HAP-1 (cell line): ENCODE measurements around the gene DOCK8.

Experiments
- DNase-seq, 2 experiments: peaks; one replicate each; pipeline ENCODE4 v3.0.0-alpha.2; 2016 to 2020; ENCODE audit warnings: low spot score in 2 of 2
- H3K27me3 ChIP-seq: fragments of 250-450 bp; sonication (Bioruptor Pico); 2 replicates; pipeline ENCODE4 v1.5.1; 2020; ENCODE audit warnings: low read depth, mild to moderate bottlenecking, moderate library complexity
- H3K36me3 ChIP-seq: fragments of 250-450 bp; sonication (Bioruptor Pico); replicated peaks from 2 replicates; pipeline ENCODE4 v1.5.1; 2020; ENCODE audit warnings: mild to moderate bottlenecking
- H3K4me1 ChIP-seq: fragments of 250-450 bp; sonication (Bioruptor Pico); 2 replicates; pipeline ENCODE4 v1.5.1; 2020; ENCODE audit warnings: mild to moderate bottlenecking
- H3K4me3 ChIP-seq: fragments of 250-450 bp; sonication (Bioruptor Pico); 2 replicates; pipeline ENCODE4 v1.5.1; 2020; ENCODE audit warnings: mild to moderate bottlenecking, moderate library complexity
- H3K9me3 ChIP-seq: fragments of 250-450 bp; sonication (Bioruptor Pico); 2 replicates; pipeline ENCODE4 v1.5.1; 2020; ENCODE audit warnings: mild to moderate bottlenecking, moderate library complexity
- in situ Hi-C: fragments of 300-500 bp; cut with MboI; formaldehyde crosslinking; loops from 3 replicates; pipeline ENCODE4 v1.14.3; 2020; ENCODE audit warnings: low sequenced_read_pairs, inconsistent platforms, mixed read lengths

DOCK8 gene

GRCh38 chr9:237858-238345 lies 23.2 kb downstream of the DOCK8 start:
- no peak for DNase-seq
- Histone ChIP-seq H3K27me3 (peaks cover 7% of the 10 kb centered on the region; the same call in 1 of the 2 replicates), H3K4me3 (no peak overlapping the region), H3K9me3 (no peaks in the 10 kb centered on the region), H3K4me1 (no peaks in the 10 kb centered on the region), H3K36me3 (no peaks in the 10 kb centered on the region)
- in situ Hi-C loops: no loop called here

GRCh38 chr9:242461-243080 lies 27.9 kb downstream of the DOCK8 start:
- in situ Hi-C loops: no loop called here
- Histone ChIP-seq H3K36me3 (no peaks in the 10 kb centered on the region), H3K9me3 (no peaks in the 10 kb centered on the region), H3K4me3 (no peak overlapping the region), H3K27me3 (peaks cover 7% of the 10 kb centered on the region; the same call in 1 of the 2 replicates), H3K4me1 (no peaks in the 10 kb centered on the region)
- no peak for DNase-seq

GRCh38 chr9:248278-248961 lies 33.8 kb downstream of the DOCK8 start:
- H3K36me3 ChIP-seq: no peaks in the 10 kb centered on the region
- DNase-seq: no peak
- in situ Hi-C loops: no loop called here
- no peaks in the 10 kb centered on the region for H3K9me3 ChIP-seq
- no peaks in the 10 kb centered on the region for H3K4me1 ChIP-seq
- H3K4me3 ChIP-seq: no peak overlapping the region
- no peaks in the 10 kb centered on the region for H3K27me3 ChIP-seq

GRCh38 chr9:249025-249424 lies 34.4 kb downstream of the DOCK8 start:
- Histone ChIP-seq H3K27me3 (no peaks in the 10 kb centered on the region), H3K36me3 (no peaks in the 10 kb centered on the region), H3K4me1 (no peaks in the 10 kb centered on the region), H3K4me3 (no peak overlapping the region), H3K9me3 (no peaks in the 10 kb centered on the region)
- DNase-seq: no peak
- in situ Hi-C loops: no loop called here

- no peaks in the 10 kb centered on the region for H3K36me3 ChIP-seq
- in situ Hi-C loops: no loop called here
- no peak for DNase-seq
- H3K27me3 ChIP-seq: no peaks in the 10 kb centered on the region
- no peaks in the 10 kb centered on the region for H3K9me3 ChIP-seq
- H3K4me1 ChIP-seq: no peaks in the 10 kb centered on the region
- H3K4me3 ChIP-seq: no peak overlapping the region
Observed at GRCh38 chr9:250039-250438, 35.4 kb downstream of the DOCK8 start.

- H3K4me3 ChIP-seq: no peak overlapping the region
- H3K9me3 ChIP-seq: no peaks in the 10 kb centered on the region
- no peaks in the 10 kb centered on the region for H3K36me3 ChIP-seq
- no peak for DNase-seq
- in situ Hi-C loops: no loop called here
- H3K27me3 ChIP-seq: no peaks in the 10 kb centered on the region
- no peaks in the 10 kb centered on the region for H3K4me1 ChIP-seq
Observed at GRCh38 chr9:250625-251024, 36.0 kb downstream of the DOCK8 start.

- Histone ChIP-seq H3K9me3 (no peaks in the 10 kb centered on the region), H3K4me1 (no peaks in the 10 kb centered on the region), H3K4me3 (no peak overlapping the region), H3K36me3 (no peaks in the 10 kb centered on the region), H3K27me3 (no peaks in the 10 kb centered on the region)
- in situ Hi-C loops: no loop called here
- no peak for DNase-seq
Observed at GRCh38 chr9:251398-251797, 36.7 kb downstream of the DOCK8 start.

- Histone ChIP-seq H3K4me1 (no peaks in the 10 kb centered on the region), H3K27me3 (no peaks in the 10 kb centered on the region), H3K36me3 (no peaks in the 10 kb centered on the region), H3K4me3 (no peak overlapping the region), H3K9me3 (no peaks in the 10 kb centered on the region)
- DNase-seq: no peak
- in situ Hi-C loops: no loop called here
Observed at GRCh38 chr9:253539-253938, 38.9 kb downstream of the DOCK8 start.

GRCh38 chr9:254516-254915 lies 39.9 kb downstream of the DOCK8 start:
- Histone ChIP-seq H3K4me3 (no peak overlapping the region), H3K36me3 (no peaks in the 10 kb centered on the region), H3K27me3 (no peaks in the 10 kb centered on the region), H3K4me1 (no peaks in the 10 kb centered on the region), H3K9me3 (no peaks in the 10 kb centered on the region)
- DNase-seq: no peak
- in situ Hi-C loops: no loop called here

- no peaks in the 10 kb centered on the region for H3K4me1 ChIP-seq
- H3K9me3 ChIP-seq: no peaks in the 10 kb centered on the region
- in situ Hi-C loops: no loop called here
- no peak overlapping the region for H3K4me3 ChIP-seq
- H3K27me3 ChIP-seq: peaks cover 3% of the 10 kb centered on the region; the same call in 1 of the 2 replicates
- DNase-seq: no peak
- H3K36me3 ChIP-seq: no peaks in the 10 kb centered on the region
Observed at GRCh38 chr9:257957-258356, 43.3 kb downstream of the DOCK8 start.

GRCh38 chr9:259405-260404 lies 45.0 kb downstream of the DOCK8 start:
- Histone ChIP-seq H3K36me3 (no peaks in the 10 kb centered on the region), H3K9me3 (no peaks in the 10 kb centered on the region), H3K4me1 (no peaks in the 10 kb centered on the region), H3K27me3 (peaks cover 3% of the 10 kb centered on the region; the same call in 1 of the 2 replicates), H3K4me3 (no peak overlapping the region)
- DNase-seq: no peak
- in situ Hi-C loops: no loop called here

GRCh38 chr9:264231-264630 lies 49.6 kb downstream of the DOCK8 start:
- no peaks in the 10 kb centered on the region for H3K4me1 ChIP-seq
- H3K9me3 ChIP-seq: no peaks in the 10 kb centered on the region
- H3K4me3 ChIP-seq: no peak overlapping the region
- no peaks in the 10 kb centered on the region for H3K36me3 ChIP-seq
- in situ Hi-C loops: no loop called here
- H3K27me3 ChIP-seq: peaks cover 3% of the 10 kb centered on the region; the same call in 1 of the 2 replicates
- no peak for DNase-seq

GRCh38 chr9:265209-265870 lies 50.7 kb downstream of the DOCK8 start:
- Histone ChIP-seq H3K27me3 (peaks cover 3% of the 10 kb centered on the region; the same call in 1 of the 2 replicates), H3K9me3 (no peaks in the 10 kb centered on the region), H3K36me3 (no peaks in the 10 kb centered on the region), H3K4me3 (no peak overlapping the region), H3K4me1 (no peaks in the 10 kb centered on the region)
- DNase-seq: peak in 1 of 2 experiments; percentile 18
- in situ Hi-C loops: no loop called here
